Astrocyte (in vitro differentiated cells and primary cell): ENCODE measurements around the gene ABCC1. TPM values are rescaled to one million over a fixed set of nuclear protein-coding genes. Genes with fewer than 3 reads are reported as not detected.

Experiments
- DNase-seq: peaks from one replicate; pipeline ENCODE4 v3.0.0-alpha.2; 2010; ENCODE audit warnings: low read depth
- FAIRE-seq: peaks from 2 replicates; lab custom pipeline; 2011; peaks lifted over from hg19 to GRCh38; lab: Jason Lieb, UNC
- H2AFZ ChIP-seq: 2 replicates; pipeline ENCODE4 v1.6.0; 2012; ENCODE audit warnings: low read depth, low read length, inconsistent platforms
- H3K27ac ChIP-seq: 2 replicates; pipeline ENCODE4 v1.5.1; 2011; ENCODE audit warnings: low read depth, low read length, inconsistent platforms
- H3K27me3 ChIP-seq: 2 replicates; pipeline ENCODE4 v1.6.0; 2011; ENCODE audit warnings: low read length, inconsistent platforms; ENCODE audit not compliant: insufficient read depth
- H3K36me3 ChIP-seq: 2 replicates; pipeline ENCODE4 v1.5.1; 2011; ENCODE audit warnings: low read length, inconsistent platforms; ENCODE audit not compliant: insufficient read depth
- H3K4me1 ChIP-seq: 2 replicates; pipeline ENCODE4 v1.5.1; 2011; ENCODE audit warnings: low read length, inconsistent platforms; ENCODE audit not compliant: insufficient read depth
- H3K4me2 ChIP-seq: 2 replicates; pipeline ENCODE4 v1.6.0; 2012; ENCODE audit warnings: low read length, inconsistent platforms
- H3K4me3 ChIP-seq: 2 replicates; pipeline ENCODE4 v1.5.1; 2011; ENCODE audit warnings: low read depth, mild to moderate bottlenecking, low read length, inconsistent platforms; ENCODE audit not compliant: insufficient read depth
- H3K79me2 ChIP-seq: 2 replicates; pipeline ENCODE4 v1.6.0; 2012; ENCODE audit warnings: mild to moderate bottlenecking, low read length, inconsistent platforms; ENCODE audit not compliant: insufficient read depth
- H3K9ac ChIP-seq: 2 replicates; pipeline ENCODE4 v1.6.0; 2012; ENCODE audit warnings: mild to moderate bottlenecking, low read length, inconsistent platforms
- H3K9me3 ChIP-seq: 2 replicates; pipeline ENCODE4 v1.5.1; 2012; ENCODE audit warnings: low read depth, mild to moderate bottlenecking, low read length, inconsistent platforms; ENCODE audit not compliant: insufficient read depth
- H4K20me1 ChIP-seq: 2 replicates; pipeline ENCODE4 v1.6.0; 2012; ENCODE audit warnings: low read length, inconsistent platforms; ENCODE audit not compliant: insufficient read depth
- H3K27ac Mint-ChIP-seq: one replicate; pipeline ENCODE4 v1.8.0; 2021; ENCODE audit warnings: mild to moderate bottlenecking, mixed read lengths; ENCODE audit not compliant: unreplicated experiment
- H3K27me3 Mint-ChIP-seq: one replicate; pipeline ENCODE4 v1.8.0; 2021; ENCODE audit warnings: low read depth, mixed read lengths; ENCODE audit not compliant: unreplicated experiment
- H3K36me3 Mint-ChIP-seq: one replicate; pipeline ENCODE4 v1.8.0; 2021; ENCODE audit warnings: low read depth, mixed read lengths; ENCODE audit not compliant: unreplicated experiment
- H3K4me1 Mint-ChIP-seq: one replicate; pipeline ENCODE4 v1.8.0; 2021; ENCODE audit warnings: low read depth, mixed read lengths; ENCODE audit not compliant: unreplicated experiment
- H3K4me3 Mint-ChIP-seq: one replicate; pipeline ENCODE4 v1.8.0; 2021; ENCODE audit warnings: mild to moderate bottlenecking, moderate library complexity, mixed read lengths; ENCODE audit not compliant: unreplicated experiment
- H3K9me3 Mint-ChIP-seq: one replicate; pipeline ENCODE4 v1.8.0; 2021; ENCODE audit warnings: mild to moderate bottlenecking, mixed read lengths; ENCODE audit not compliant: unreplicated experiment
- CTCF ChIP-seq: IDR thresholded peaks from 2 replicates; pipeline ENCODE4 v1.5.1; 2011; ENCODE audit warnings: low read depth, mild to moderate bottlenecking, inconsistent platforms, low read length, moderate library complexity; ENCODE audit not compliant: insufficient read depth
- EZH2 ChIP-seq: IDR thresholded peaks from 2 replicates; pipeline ENCODE4 v1.6.1; 2012; ENCODE audit warnings: mild to moderate bottlenecking, low read length, inconsistent platforms; ENCODE audit not compliant: insufficient read depth
- total RNA-seq: library from RNA; stranded (reverse); gene quantifications from 2 replicates; pipeline ENCODE4 v1.2.1, GENCODE V29; 2021

Gene ABCC1
- total RNA-seq, 1 donor from 2014 or later = 42.1 TPM

GRCh38 chr16:16171332-16171919 is 222.0 kb downstream of the ABCC1 start:
- H3K4me2 ChIP-seq = no peak overlapping the region
- no peak overlapping the region for H3K4me3 ChIP-seq
- H3K4me1 ChIP-seq = no peaks in the 10 kb centered on the region
- no peak overlapping the region for H3K27ac ChIP-seq
- Mint-ChIP-seq H3K9me3 (peaks cover 4% of the 10 kb centered on the region), H3K27ac (no peak overlapping the region), H3K36me3 (peaks cover 8% of the 10 kb centered on the region), H3K27me3 (peaks cover 4% of the 10 kb centered on the region), H3K4me1 (no peaks in the 10 kb centered on the region), H3K4me3 (no peak overlapping the region)
- peaks cover 7% of the 10 kb centered on the region for H3K9me3 ChIP-seq
- H3K9ac ChIP-seq = no peak overlapping the region
- DNase-seq (no peak), FAIRE-seq (no peak)
- no peaks in the 10 kb centered on the region for H4K20me1 ChIP-seq
- TF ChIP-seq EZH2 = no peak
- no peak for TF ChIP-seq CTCF
- H3K36me3 ChIP-seq = no peaks in the 10 kb centered on the region
- no peak overlapping the region for H2AFZ ChIP-seq
- no peaks in the 10 kb centered on the region for H3K27me3 ChIP-seq
- H3K79me2 ChIP-seq = no peaks in the 10 kb centered on the region

DNA sequence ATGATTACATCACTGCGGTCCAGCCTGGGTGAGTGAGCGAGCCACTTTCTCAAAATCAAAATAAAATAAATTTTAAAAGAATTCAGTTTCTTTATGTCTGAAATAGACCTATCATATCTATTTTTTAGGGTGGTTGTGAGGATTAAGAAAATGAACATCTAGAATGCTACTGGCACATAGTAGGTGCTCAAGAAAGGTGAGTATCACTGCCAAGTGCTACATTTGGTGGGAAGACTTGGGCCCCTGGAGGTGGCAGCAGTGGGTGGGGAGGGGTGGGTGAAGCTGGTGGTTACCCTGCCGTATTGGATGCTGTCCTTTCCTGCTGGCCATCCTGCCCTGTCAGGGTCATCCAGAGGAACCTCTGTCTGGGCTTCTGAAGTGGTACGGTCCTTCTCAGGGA is 223.6 kb downstream of the ABCC1 start:
- H3K9me3 Mint-ChIP-seq = peaks cover 6% of the 10 kb centered on the region
- TF ChIP-seq EZH2 (no peak), CTCF (no peak)

GRCh38 chr16:16175296-16175695 is 225.9 kb downstream of the ABCC1 start:
- Histone ChIP-seq H3K27ac (no peak overlapping the region), H2AFZ (no peak overlapping the region), H3K27me3 (no peaks in the 10 kb centered on the region), H3K4me2 (no peak overlapping the region), H3K4me1 (no peaks in the 10 kb centered on the region), H3K9me3 (peaks cover 7% of the 10 kb centered on the region), H3K4me3 (no peak overlapping the region), H3K79me2 (no peaks in the 10 kb centered on the region), H3K36me3 (no peaks in the 10 kb centered on the region), H4K20me1 (no peaks in the 10 kb centered on the region), H3K9ac (no peak overlapping the region)
- Mint-ChIP-seq H3K36me3 (peaks cover 16% of the 10 kb centered on the region), H3K4me1 (no peaks in the 10 kb centered on the region), H3K27me3 (peaks cover 8% of the 10 kb centered on the region), H3K9me3 (peaks cover 12% of the 10 kb centered on the region), H3K27ac (no peak overlapping the region), H3K4me3 (no peak overlapping the region)
- no peak for DNase-seq
- FAIRE-seq = no peak
- TF ChIP-seq CTCF (no peak), EZH2 (no peak)

More for the DNA sequence above, 223.6 kb downstream of the ABCC1 start:
- Mint-ChIP-seq H3K36me3 (peaks cover 16% of the 10 kb centered on the region), H3K4me1 (no peaks in the 10 kb centered on the region), H3K4me3 (no peak overlapping the region), H3K27ac (no peak overlapping the region), H3K27me3 (peaks cover 5% of the 10 kb centered on the region)
- Histone ChIP-seq H3K4me1 (no peaks in the 10 kb centered on the region), H4K20me1 (no peaks in the 10 kb centered on the region), H2AFZ (no peak overlapping the region), H3K9ac (no peak overlapping the region), H3K27me3 (no peaks in the 10 kb centered on the region), H3K36me3 (no peaks in the 10 kb centered on the region), H3K4me3 (no peak overlapping the region), H3K4me2 (no peak overlapping the region), H3K9me3 (peaks cover 7% of the 10 kb centered on the region), H3K27ac (no peak overlapping the region), H3K79me2 (no peaks in the 10 kb centered on the region)
- FAIRE-seq (no peak), DNase-seq (no peak)
